ENCODE measurements around the gene OVOL1. TPM values are rescaled to one million over a fixed set of nuclear protein-coding genes. Genes with fewer than 3 reads are reported as not detected.

The OVOL1 gene
- total and polyA plus RNA-seq, 4 donors: 0.05 TPM; not detected in 3

DNA sequence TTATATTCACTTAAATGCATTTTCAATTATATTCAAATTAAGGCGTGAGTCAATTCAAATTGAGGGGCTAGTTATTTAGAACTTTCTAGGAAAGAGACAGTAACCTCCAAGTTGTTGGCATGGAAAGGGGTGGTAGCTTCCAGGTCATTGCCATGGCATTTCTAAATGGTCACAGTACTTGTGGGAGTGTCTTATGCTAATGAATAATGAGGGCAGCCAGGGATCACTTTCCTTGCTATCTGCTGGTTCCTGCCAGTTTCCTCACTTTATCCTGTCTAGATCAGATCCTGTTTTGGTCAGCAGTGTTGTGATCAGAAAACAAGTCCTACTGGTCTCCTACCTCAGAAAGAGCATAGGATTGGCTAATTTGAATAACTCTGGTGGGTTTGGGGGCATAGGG, 44.5 kb upstream of the OVOL1 start:
- H3K27me3 ChIP-seq (ENCODE audit: control insufficient read depth in 4 of 4, insufficient read depth in 4 of 4, low read length in 3 of 4): no peaks in the 10 kb centered on the region
- 75% methylated on average over 1 of the region's 1 CpG for WGBS
- DNase-seq (ENCODE audit: low spot score): no peak
- H3K27ac ChIP-seq (ENCODE audit: low read depth in 1 of 2, low read length in 2 of 2): no peak overlapping the region
- no peak overlapping the region for H3K9ac ChIP-seq (ENCODE audit: low read depth in 1 of 2, low read length in 2 of 2)
- H3K4me1 ChIP-seq (ENCODE audit: control insufficient read depth in 4 of 4, insufficient read depth in 4 of 4, low read length in 3 of 4): peaks cover 0 to 7% (median 5%) of the 10 kb centered on the region in 4 donors
- H3K36me3 ChIP-seq (ENCODE audit: control insufficient read depth in 4 of 4, insufficient read depth in 3 of 4, low read depth in 1 of 4, low read length in 3 of 4): no peaks in the 10 kb centered on the region
- H3K4me3 ChIP-seq (ENCODE audit: low read depth in 1 of 3, low read length in 3 of 3): no peak overlapping the region
- H3K9me3 ChIP-seq (ENCODE audit: control insufficient read depth in 4 of 4, low read length in 3 of 4): no peaks in the 10 kb centered on the region
- no peak for TF ChIP-seq YY1 (IDR thresholded peaks at IDR 0.05)
- no peak for TF ChIP-seq TAF1 (conservative IDR thresholded peaks at IDR 0.05)
- no peak for TF ChIP-seq HNF4A (conservative IDR thresholded peaks at IDR 0.05)
- no peak for TF ChIP-seq RAD21 (IDR thresholded peaks at IDR 0.05)
- TF ChIP-seq, protein P1, sequence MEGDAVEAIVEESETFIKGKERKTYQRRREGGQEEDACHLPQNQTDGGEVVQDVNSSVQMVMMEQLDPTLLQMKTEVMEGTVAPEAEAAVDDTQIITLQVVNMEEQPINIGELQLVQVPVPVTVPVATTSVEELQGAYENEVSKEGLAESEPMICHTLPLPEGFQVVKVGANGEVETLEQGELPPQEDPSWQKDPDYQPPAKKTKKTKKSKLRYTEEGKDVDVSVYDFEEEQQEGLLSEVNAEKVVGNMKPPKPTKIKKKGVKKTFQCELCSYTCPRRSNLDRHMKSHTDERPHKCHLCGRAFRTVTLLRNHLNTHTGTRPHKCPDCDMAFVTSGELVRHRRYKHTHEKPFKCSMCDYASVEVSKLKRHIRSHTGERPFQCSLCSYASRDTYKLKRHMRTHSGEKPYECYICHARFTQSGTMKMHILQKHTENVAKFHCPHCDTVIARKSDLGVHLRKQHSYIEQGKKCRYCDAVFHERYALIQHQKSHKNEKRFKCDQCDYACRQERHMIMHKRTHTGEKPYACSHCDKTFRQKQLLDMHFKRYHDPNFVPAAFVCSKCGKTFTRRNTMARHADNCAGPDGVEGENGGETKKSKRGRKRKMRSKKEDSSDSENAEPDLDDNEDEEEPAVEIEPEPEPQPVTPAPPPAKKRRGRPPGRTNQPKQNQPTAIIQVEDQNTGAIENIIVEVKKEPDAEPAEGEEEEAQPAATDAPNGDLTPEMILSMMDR (IDR thresholded peaks at IDR 0.05; ENCODE audit: low read depth, low read length, missing input control): no peak
- TF ChIP-seq, protein P2, sequence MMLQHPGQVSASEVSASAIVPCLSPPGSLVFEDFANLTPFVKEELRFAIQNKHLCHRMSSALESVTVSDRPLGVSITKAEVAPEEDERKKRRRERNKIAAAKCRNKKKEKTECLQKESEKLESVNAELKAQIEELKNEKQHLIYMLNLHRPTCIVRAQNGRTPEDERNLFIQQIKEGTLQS (IDR thresholded peaks at IDR 0.05): no peak
- no peak for TF ChIP-seq EGR1 (IDR thresholded peaks at IDR 0.05; ENCODE audit: low read depth in 2 of 2)
- peak in 1 of 2 donors; percentile 23 for TF ChIP-seq RXRA (IDR thresholded peaks at IDR 0.05)
- TF ChIP-seq, protein P3, sequence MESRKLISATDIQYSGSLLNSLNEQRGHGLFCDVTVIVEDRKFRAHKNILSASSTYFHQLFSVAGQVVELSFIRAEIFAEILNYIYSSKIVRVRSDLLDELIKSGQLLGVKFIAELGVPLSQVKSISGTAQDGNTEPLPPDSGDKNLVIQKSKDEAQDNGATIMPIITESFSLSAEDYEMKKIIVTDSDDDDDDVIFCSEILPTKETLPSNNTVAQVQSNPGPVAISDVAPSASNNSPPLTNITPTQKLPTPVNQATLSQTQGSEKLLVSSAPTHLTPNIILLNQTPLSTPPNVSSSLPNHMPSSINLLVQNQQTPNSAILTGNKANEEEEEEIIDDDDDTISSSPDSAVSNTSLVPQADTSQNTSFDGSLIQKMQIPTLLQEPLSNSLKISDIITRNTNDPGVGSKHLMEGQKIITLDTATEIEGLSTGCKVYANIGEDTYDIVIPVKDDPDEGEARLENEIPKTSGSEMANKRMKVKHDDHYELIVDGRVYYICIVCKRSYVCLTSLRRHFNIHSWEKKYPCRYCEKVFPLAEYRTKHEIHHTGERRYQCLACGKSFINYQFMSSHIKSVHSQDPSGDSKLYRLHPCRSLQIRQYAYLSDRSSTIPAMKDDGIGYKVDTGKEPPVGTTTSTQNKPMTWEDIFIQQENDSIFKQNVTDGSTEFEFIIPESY (IDR thresholded peaks at IDR 0.05): no peak

DNA sequence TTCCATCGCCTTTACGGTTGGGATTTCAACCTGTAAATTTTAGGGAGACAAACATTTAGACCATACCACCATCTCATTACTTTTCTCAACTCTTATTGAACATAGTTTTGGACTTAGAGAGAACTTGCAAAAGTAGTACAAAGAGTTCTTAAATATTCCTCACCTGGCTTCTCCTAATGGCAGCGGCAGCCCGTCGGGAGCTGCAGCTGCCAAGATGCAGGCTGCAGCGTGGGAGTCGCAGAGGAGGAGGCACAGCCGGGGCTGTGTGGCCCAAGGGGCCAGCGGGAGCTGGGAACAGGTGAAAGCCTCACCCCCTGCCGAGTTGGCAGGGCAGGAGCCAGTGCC, 43.2 kb upstream of the OVOL1 start:
- Histone ChIP-seq H3K4me1 (ENCODE audit: control insufficient read depth in 4 of 4, insufficient read depth in 4 of 4, low read length in 3 of 4) (peaks cover 0 to 7% (median 5%) of the 10 kb centered on the region in 4 donors), H3K27me3 (ENCODE audit: control insufficient read depth in 4 of 4, insufficient read depth in 4 of 4, low read length in 3 of 4) (no peaks in the 10 kb centered on the region), H3K27ac (ENCODE audit: low read depth in 1 of 2, low read length in 2 of 2) (no peak overlapping the region), H3K4me3 (ENCODE audit: low read depth in 1 of 3, low read length in 3 of 3) (no peak overlapping the region), H3K9me3 (ENCODE audit: control insufficient read depth in 4 of 4, low read length in 3 of 4) (no peaks in the 10 kb centered on the region), H3K9ac (ENCODE audit: low read depth in 1 of 2, low read length in 2 of 2) (no peak overlapping the region), H3K36me3 (ENCODE audit: control insufficient read depth in 4 of 4, insufficient read depth in 3 of 4, low read depth in 1 of 4, low read length in 3 of 4) (no peaks in the 10 kb centered on the region)
- 76% methylated on average over 10 of the region's 10 CpGs for whole genome bisulfite sequencing
- DNase-seq (ENCODE audit: low spot score): no peak
- no peak for TF ChIP-seq RXRA (IDR thresholded peaks at IDR 0.05)
- TF ChIP-seq, protein P4, sequence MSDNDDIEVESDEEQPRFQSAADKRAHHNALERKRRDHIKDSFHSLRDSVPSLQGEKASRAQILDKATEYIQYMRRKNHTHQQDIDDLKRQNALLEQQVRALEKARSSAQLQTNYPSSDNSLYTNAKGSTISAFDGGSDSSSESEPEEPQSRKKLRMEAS (IDR thresholded peaks at IDR 0.05): no peak
- no peak for TF ChIP-seq EGR1 (IDR thresholded peaks at IDR 0.05; ENCODE audit: low read depth in 2 of 2)
- TF ChIP-seq, protein P1 (IDR thresholded peaks at IDR 0.05; ENCODE audit: low read depth, low read length, missing input control): no peak
- TF ChIP-seq, protein P2 (IDR thresholded peaks at IDR 0.05): no peak
- no peak for TF ChIP-seq TAF1 (conservative IDR thresholded peaks at IDR 0.05)
- TF ChIP-seq, protein P5, sequence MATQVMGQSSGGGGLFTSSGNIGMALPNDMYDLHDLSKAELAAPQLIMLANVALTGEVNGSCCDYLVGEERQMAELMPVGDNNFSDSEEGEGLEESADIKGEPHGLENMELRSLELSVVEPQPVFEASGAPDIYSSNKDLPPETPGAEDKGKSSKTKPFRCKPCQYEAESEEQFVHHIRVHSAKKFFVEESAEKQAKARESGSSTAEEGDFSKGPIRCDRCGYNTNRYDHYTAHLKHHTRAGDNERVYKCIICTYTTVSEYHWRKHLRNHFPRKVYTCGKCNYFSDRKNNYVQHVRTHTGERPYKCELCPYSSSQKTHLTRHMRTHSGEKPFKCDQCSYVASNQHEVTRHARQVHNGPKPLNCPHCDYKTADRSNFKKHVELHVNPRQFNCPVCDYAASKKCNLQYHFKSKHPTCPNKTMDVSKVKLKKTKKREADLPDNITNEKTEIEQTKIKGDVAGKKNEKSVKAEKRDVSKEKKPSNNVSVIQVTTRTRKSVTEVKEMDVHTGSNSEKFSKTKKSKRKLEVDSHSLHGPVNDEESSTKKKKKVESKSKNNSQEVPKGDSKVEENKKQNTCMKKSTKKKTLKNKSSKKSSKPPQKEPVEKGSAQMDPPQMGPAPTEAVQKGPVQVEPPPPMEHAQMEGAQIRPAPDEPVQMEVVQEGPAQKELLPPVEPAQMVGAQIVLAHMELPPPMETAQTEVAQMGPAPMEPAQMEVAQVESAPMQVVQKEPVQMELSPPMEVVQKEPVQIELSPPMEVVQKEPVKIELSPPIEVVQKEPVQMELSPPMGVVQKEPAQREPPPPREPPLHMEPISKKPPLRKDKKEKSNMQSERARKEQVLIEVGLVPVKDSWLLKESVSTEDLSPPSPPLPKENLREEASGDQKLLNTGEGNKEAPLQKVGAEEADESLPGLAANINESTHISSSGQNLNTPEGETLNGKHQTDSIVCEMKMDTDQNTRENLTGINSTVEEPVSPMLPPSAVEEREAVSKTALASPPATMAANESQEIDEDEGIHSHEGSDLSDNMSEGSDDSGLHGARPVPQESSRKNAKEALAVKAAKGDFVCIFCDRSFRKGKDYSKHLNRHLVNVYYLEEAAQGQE (IDR thresholded peaks at IDR 0.05): no peak
- no peak for TF ChIP-seq YY1 (IDR thresholded peaks at IDR 0.05)
- no peak for TF ChIP-seq SP1 (IDR thresholded peaks at IDR 0.05)
- TF ChIP-seq, protein P3 (IDR thresholded peaks at IDR 0.05): no peak
- TF ChIP-seq JUND (IDR thresholded peaks at IDR 0.05): no peak

All from liver (tissue), 9 donors.